OCI-LY3 (cell line): ENCODE results near the gene MTCL3.

Experiments
- H2AFZ ChIP-seq: fragments of 200-600, 300-600 bp; shearing (Covaris generic); 2 replicates; pipeline ENCODE4 v1.6.0; 2014; ENCODE audit warnings: antibody characterized with exemption, low read depth, low read length
- H3K27ac ChIP-seq: fragments of 200-600, 300-600 bp; sonication (generic); 2 replicates; pipeline ENCODE4 v1.5.1; 2014; ENCODE audit warnings: mild to moderate bottlenecking, low read length, moderate library complexity, mixed read lengths
- H3K27me3 ChIP-seq: fragments of 200-600, 300-600 bp; sonication (generic); 2 replicates; pipeline ENCODE4 v1.6.1; 2014; ENCODE audit warnings: low read depth, low read length, mixed read lengths
- H3K36me3 ChIP-seq: fragments of 200-600, 300-600 bp; sonication (generic); replicated peaks from 2 replicates; pipeline ENCODE3; 2014; ENCODE audit warnings: low read depth, low read length, mixed read lengths
- H3K4me1 ChIP-seq: fragments of 300-600, 200-600 bp; sonication (generic); 2 replicates; pipeline ENCODE4 v1.6.1; 2014; ENCODE audit warnings: low read length, mixed read lengths
- H3K4me2 ChIP-seq: fragments of 200-600, 300-600 bp; sonication (generic); 2 replicates; pipeline ENCODE4 v1.6.1; 2014; ENCODE audit warnings: low read length, mixed read lengths
- H3K4me3 ChIP-seq: fragments of 300-600, 200-600 bp; sonication (generic); 2 replicates; pipeline ENCODE4 v1.5.1; 2014; ENCODE audit warnings: antibody characterized with exemption, mild to moderate bottlenecking, low read length, moderate library complexity
- H3K79me2 ChIP-seq: fragments of 300-600, 200-600 bp; shearing (Covaris generic); 2 replicates; pipeline ENCODE4 v1.6.1; 2014; ENCODE audit warnings: mild to moderate bottlenecking, low read length, mixed read lengths
- H3K9ac ChIP-seq: fragments of 300-600, 200-600 bp; shearing (Covaris generic); 2 replicates; pipeline ENCODE4 v1.6.0; 2014; ENCODE audit warnings: mild to moderate bottlenecking, low read length, moderate library complexity
- H3K9me3 ChIP-seq: fragments of 200-600, 300-600 bp; shearing (Covaris generic); 2 replicates; pipeline ENCODE4 v1.6.1; 2014; ENCODE audit warnings: low read length, mixed read lengths; ENCODE audit not compliant: insufficient read depth
- H4K20me1 ChIP-seq: fragments of 200-600, 300-600 bp; sonication (generic); 2 replicates; pipeline ENCODE4 v1.6.1; 2016; ENCODE audit warnings: low read length, mixed read lengths; ENCODE audit not compliant: insufficient read depth
- EZH2phosphoT487 ChIP-seq: fragments of 200-600 bp; shearing (Covaris generic); IDR thresholded peaks from 2 replicates; pipeline ENCODE4 v1.6.1; 2018; ENCODE audit warnings: antibody characterized with exemption, mixed run types, low read depth
- TF ChIP-seq, protein P1 (sequence below): fragments of 200-600, 300-600 bp; sonication (generic); IDR thresholded peaks from 2 replicates; pipeline ENCODE4 v1.5.1; 2014; ENCODE audit warnings: antibody characterized with exemption, low read length, low read depth

Gene MTCL3

DNA sequence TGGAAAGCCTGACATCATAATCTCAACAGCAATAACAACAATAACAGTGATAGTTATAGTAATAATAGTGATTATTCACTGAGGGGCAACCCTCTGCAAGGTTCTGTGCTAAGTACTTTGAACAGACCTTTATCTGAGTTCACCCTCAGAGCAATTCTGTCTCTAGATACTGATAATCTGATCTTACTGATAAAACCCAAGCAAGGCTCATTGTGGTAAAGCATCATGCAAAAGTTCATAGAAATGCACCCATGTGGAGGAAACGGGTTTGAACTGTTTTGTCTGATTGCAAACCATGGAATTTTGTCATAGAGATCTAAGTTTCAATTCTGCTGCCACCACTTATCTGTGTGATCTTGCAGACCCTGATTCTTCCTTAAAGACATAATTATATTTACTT is 58.7 kb downstream of the MTCL3 start:
- H3K9me3 ChIP-seq, result no peaks in the 10 kb centered on the region
- no peak overlapping the region for H3K27ac ChIP-seq
- H3K27me3 ChIP-seq, result no peaks in the 10 kb centered on the region
- H3K79me2 ChIP-seq, result no peaks in the 10 kb centered on the region
- no peak overlapping the region for H3K4me2 ChIP-seq
- no peaks in the 10 kb centered on the region for H4K20me1 ChIP-seq
- no peak overlapping the region for H3K9ac ChIP-seq
- TF ChIP-seq, protein P1, sequence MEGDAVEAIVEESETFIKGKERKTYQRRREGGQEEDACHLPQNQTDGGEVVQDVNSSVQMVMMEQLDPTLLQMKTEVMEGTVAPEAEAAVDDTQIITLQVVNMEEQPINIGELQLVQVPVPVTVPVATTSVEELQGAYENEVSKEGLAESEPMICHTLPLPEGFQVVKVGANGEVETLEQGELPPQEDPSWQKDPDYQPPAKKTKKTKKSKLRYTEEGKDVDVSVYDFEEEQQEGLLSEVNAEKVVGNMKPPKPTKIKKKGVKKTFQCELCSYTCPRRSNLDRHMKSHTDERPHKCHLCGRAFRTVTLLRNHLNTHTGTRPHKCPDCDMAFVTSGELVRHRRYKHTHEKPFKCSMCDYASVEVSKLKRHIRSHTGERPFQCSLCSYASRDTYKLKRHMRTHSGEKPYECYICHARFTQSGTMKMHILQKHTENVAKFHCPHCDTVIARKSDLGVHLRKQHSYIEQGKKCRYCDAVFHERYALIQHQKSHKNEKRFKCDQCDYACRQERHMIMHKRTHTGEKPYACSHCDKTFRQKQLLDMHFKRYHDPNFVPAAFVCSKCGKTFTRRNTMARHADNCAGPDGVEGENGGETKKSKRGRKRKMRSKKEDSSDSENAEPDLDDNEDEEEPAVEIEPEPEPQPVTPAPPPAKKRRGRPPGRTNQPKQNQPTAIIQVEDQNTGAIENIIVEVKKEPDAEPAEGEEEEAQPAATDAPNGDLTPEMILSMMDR, result no peak
- TF ChIP-seq EZH2phosphoT487, result no peak
- H3K4me1 ChIP-seq, result no peaks in the 10 kb centered on the region
- H3K4me3 ChIP-seq, result no peak overlapping the region
- no peaks in the 10 kb centered on the region for H3K36me3 ChIP-seq
- H2AFZ ChIP-seq, result no peak overlapping the region

DNA sequence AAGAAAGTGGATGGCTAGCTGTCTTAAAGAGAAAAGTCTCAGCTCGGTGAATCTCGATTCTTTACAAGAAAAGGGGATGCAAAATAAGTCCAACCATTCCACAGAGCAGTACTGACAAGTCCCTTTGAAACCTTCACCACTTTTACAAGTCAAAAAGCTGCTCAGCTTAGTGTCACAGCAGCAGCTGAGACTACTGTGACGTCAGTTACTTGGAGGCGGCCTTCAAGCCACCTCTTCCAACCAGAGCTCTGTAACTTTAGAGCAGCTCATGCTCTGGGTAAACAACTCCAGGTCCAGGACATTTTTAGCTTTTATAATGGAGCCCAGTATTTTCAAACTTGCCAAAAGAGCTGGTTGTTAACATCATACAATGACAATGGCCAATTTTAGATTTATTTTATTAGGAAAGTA is 59.9 kb downstream of the MTCL3 start, which contains the start of gene KIAA0408:
KIAA0408 (minus strand) TSS at position 159 of the 411 bp plus-strand sequence. CDS start 5,408 bp downstream, outside the sequence.
- Histone ChIP-seq H3K79me2 (no peaks in the 10 kb centered on the region), H3K27me3 (no peaks in the 10 kb centered on the region), H3K9me3 (no peaks in the 10 kb centered on the region), H4K20me1 (no peaks in the 10 kb centered on the region), H3K9ac (no peak within 1 kb of the TSS), H2AFZ (no peak within 1 kb of the TSS), H3K4me3 (no peak within 1 kb of the TSS), H3K36me3 (no peaks in the 10 kb centered on the region), H3K4me1 (no peaks in the 10 kb centered on the region), H3K4me2 (no peak within 1 kb of the TSS), H3K27ac (no peak within 1 kb of the TSS)
- no peak for TF ChIP-seq EZH2phosphoT487
- TF ChIP-seq, protein P1, result no peak

DNA sequence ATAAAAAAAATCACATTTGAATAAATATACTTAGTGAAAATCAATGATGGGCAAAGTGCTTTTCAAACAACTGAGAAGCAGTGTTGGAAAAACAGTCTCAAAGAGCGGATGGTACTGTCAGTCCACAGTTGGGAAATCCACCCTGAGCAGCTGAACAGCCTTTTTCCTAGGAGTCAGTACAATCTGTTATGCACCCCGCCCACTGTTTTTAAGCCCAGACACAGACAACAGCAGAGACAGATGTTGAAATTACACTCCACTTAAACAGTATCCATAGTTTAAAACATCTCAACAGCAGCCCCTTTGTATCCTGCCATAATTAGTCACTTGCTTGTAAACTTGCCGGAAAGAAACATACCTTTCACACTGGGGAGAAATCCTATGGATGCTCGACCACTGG is 60.3 kb downstream of the MTCL3 start:
- H3K4me1 ChIP-seq, result no peaks in the 10 kb centered on the region
- no peak overlapping the region for H3K4me2 ChIP-seq
- no peak overlapping the region for H3K27ac ChIP-seq
- H2AFZ ChIP-seq, result no peak overlapping the region
- H3K9ac ChIP-seq, result no peak overlapping the region
- H3K27me3 ChIP-seq, result no peaks in the 10 kb centered on the region
- H3K79me2 ChIP-seq, result no peaks in the 10 kb centered on the region
- H3K9me3 ChIP-seq, result no peaks in the 10 kb centered on the region
- H4K20me1 ChIP-seq, result no peaks in the 10 kb centered on the region
- no peaks in the 10 kb centered on the region for H3K36me3 ChIP-seq
- no peak for TF ChIP-seq EZH2phosphoT487
- TF ChIP-seq, protein P1, result no peak
- H3K4me3 ChIP-seq, result no peak overlapping the region

DNA sequence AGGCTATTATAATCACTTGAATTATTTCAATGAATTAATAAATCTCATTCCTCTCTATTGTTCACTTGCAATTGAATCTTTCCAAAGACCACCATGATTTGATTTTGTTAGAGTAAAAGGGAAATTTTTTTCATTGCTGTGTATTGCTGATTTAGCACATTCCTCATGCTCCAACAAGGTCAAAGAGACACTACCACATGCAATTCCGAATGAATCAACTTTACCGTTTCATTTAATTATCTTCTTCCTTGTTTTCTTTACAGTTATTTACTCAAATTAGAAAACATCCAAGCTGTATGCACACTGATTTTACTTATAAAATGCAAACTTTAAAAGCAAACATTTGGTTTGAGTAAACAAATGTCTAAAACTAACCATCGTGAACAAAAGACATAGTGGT is 60.9 kb downstream of the MTCL3 start:
- TF ChIP-seq, protein P1, result no peak
- no peak for TF ChIP-seq EZH2phosphoT487
- Histone ChIP-seq H3K9me3 (no peaks in the 10 kb centered on the region), H3K27ac (no peak overlapping the region), H3K4me2 (no peak overlapping the region), H3K4me1 (no peaks in the 10 kb centered on the region), H3K79me2 (no peaks in the 10 kb centered on the region), H3K36me3 (no peaks in the 10 kb centered on the region), H3K4me3 (no peak overlapping the region), H3K27me3 (no peaks in the 10 kb centered on the region), H3K9ac (no peak overlapping the region), H2AFZ (no peak overlapping the region), H4K20me1 (no peaks in the 10 kb centered on the region)
